ENCODE results near the gene PARD3.

DNA sequence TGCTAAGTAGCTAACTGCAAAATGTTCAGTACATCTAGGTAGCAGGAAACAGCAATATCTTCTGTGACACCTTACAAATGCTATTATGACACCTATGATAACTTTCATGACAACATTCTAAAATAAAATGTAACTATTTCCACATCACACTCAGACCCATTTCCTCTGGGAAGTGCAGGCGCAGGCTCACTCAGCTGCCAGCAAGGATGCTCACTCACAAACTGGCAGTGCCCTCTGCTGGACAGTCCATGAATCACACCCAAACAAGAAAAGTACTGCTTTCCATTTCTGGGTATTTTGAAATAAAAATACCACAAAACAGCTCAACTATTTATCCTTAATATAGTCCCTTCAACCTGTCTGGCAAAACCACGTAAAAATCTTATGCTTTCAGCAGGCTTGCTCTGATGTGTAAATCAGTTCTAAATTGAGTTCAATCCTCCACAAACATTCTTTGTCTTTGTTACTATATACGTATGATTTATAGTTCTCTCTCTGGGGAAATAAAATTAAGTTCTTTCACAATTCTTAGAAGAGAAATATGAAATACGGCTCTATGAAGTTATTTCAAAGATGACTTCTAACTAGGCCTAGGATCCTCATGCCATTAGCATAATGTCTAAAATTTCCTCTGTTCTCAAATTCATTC is 176.6 kb downstream of the PARD3 start:
- TF ChIP-seq, protein P1, sequence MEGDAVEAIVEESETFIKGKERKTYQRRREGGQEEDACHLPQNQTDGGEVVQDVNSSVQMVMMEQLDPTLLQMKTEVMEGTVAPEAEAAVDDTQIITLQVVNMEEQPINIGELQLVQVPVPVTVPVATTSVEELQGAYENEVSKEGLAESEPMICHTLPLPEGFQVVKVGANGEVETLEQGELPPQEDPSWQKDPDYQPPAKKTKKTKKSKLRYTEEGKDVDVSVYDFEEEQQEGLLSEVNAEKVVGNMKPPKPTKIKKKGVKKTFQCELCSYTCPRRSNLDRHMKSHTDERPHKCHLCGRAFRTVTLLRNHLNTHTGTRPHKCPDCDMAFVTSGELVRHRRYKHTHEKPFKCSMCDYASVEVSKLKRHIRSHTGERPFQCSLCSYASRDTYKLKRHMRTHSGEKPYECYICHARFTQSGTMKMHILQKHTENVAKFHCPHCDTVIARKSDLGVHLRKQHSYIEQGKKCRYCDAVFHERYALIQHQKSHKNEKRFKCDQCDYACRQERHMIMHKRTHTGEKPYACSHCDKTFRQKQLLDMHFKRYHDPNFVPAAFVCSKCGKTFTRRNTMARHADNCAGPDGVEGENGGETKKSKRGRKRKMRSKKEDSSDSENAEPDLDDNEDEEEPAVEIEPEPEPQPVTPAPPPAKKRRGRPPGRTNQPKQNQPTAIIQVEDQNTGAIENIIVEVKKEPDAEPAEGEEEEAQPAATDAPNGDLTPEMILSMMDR (IDR thresholded peaks at IDR 0.05): peak; percentile 69 to 91 (median 86)
- TF ChIP-seq POLR2A (IDR thresholded peaks at IDR 0.05) (no peak), POLR2AphosphoS5 (IDR thresholded peaks at IDR 0.05) (peak in 1 of 2 donors; percentile 26)
